PC-3 (cell line): Measurements from ENCODE around the gene CHST5.

ENCODE experiments used
- CTCF ChIP-seq: fragments of 300-600 bp; sonication (generic); conservative IDR thresholded peaks from 2 replicates; pipeline ENCODE4 v1.5.1; 2017; ENCODE audit warnings: antibody characterized with exemption, low read depth, mild to moderate bottlenecking, low read length
- EZH2 ChIP-seq: fragments of 300-600 bp; sonication (generic); IDR thresholded peaks from one replicate; pipeline ENCODE4 v1.6.1; 2017; ENCODE audit warnings: antibody characterized with exemption, mild to moderate bottlenecking, low read length; ENCODE audit not compliant: unreplicated experiment
- EZH2phosphoT487 ChIP-seq: fragments of 300-600 bp; sonication (generic); IDR thresholded peaks from 2 replicates; pipeline ENCODE4 v1.6.1; 2018; ENCODE audit warnings: mild to moderate bottlenecking, antibody characterized with exemption, low read length, borderline replicate concordance

GRCh38 chr16:75566758-75567255 is 30.9 kb upstream of the CHST5 start:
- TF ChIP-seq CTCF: no peak
- no peak for TF ChIP-seq EZH2
- no peak for TF ChIP-seq EZH2phosphoT487
